ENCODE data around the gene SEPTIN6. TPM values are rescaled to one million over a fixed set of nuclear protein-coding genes. Genes with fewer than 3 reads are reported as not detected.
A peak's percentile ranks its signal among the peaks of the same experiment; 100 is the strongest.
"Not testable (repeated sequence)": the region's sequence is repeated elsewhere in the genome, so short reads cannot be mapped to it uniquely, and the experiment has no call there.

Gene SEPTIN6
- polyA plus RNA-seq, 1 experiment: 34.4 TPM

GRCh38 chrX:119669424-119670037 lies 23.4 kb downstream of the SEPTIN6 start:
- Histone ChIP-seq H3K4me3 (ENCODE audit: low read depth, low read length) (no peak overlapping the region), H3K27ac (ENCODE audit: low read depth, low read length) (peak overlapping the region; percentile 39), H3K27me3 (ENCODE audit: control insufficient read depth, insufficient read depth, low read length) (no peaks in the 10 kb centered on the region), H3K9me3 (ENCODE audit: control insufficient read depth, insufficient read depth, low read length) (no peaks in the 10 kb centered on the region)
- no peak for TF ChIP-seq CTCF (IDR thresholded peaks at IDR 0.05; ENCODE audit: low read depth, low read length)
- POLR2A ChIA-PET: no interaction called here
- no peak for DNase-seq (ENCODE audit: low read depth, low spot score)
- CTCF ChIA-PET: interaction anchor here (0.8 kb wide), 1 partner anchor 29 kb away, joined by 3 read pairs; no protein-coding TSS in a partner anchor

- ChIA-PET POLR2A (no interaction called here), CTCF (no interaction called here)
- no peaks in the 10 kb centered on the region for H3K27me3 ChIP-seq (ENCODE audit: control insufficient read depth, insufficient read depth, low read length)
- TF ChIP-seq CTCF (IDR thresholded peaks at IDR 0.05; ENCODE audit: low read depth, low read length): no peak
- no peak for DNase-seq (ENCODE audit: low read depth, low spot score)
- H3K27ac ChIP-seq (ENCODE audit: low read depth, low read length): no peak overlapping the region
- no peak overlapping the region for H3K4me3 ChIP-seq (ENCODE audit: low read depth, low read length)
- no peaks in the 10 kb centered on the region for H3K9me3 ChIP-seq (ENCODE audit: control insufficient read depth, insufficient read depth, low read length)
These were observed 25.7 kb downstream of the SEPTIN6 start for GRCh38 chrX:119667111-119667878.

GRCh38 chrX:119664877-119665276 lies 28.1 kb downstream of the SEPTIN6 start:
- H3K4me3 ChIP-seq (ENCODE audit: low read depth, low read length); H3K9me3 ChIP-seq (ENCODE audit: control insufficient read depth, insufficient read depth, low read length); H3K27ac ChIP-seq (ENCODE audit: low read depth, low read length); POLR2A ChIA-PET; CTCF ChIA-PET; H3K27me3 ChIP-seq (ENCODE audit: control insufficient read depth, insufficient read depth, low read length); DNase-seq (ENCODE audit: low read depth, low spot score): not testable (repeated sequence)

- Histone ChIP-seq H3K27ac (ENCODE audit: low read depth, low read length) (no peak overlapping the region), H3K27me3 (ENCODE audit: control insufficient read depth, insufficient read depth, low read length) (no peaks in the 10 kb centered on the region), H3K9me3 (ENCODE audit: control insufficient read depth, insufficient read depth, low read length) (no peaks in the 10 kb centered on the region), H3K4me3 (ENCODE audit: low read depth, low read length) (no peak overlapping the region)
- ChIA-PET POLR2A (no interaction called here), CTCF (interaction anchor here (0.6 kb wide), 1 partner anchor 134 kb away, joined by 8 read pairs; no protein-coding TSS in a partner anchor)
- no peak for TF ChIP-seq CTCF (IDR thresholded peaks at IDR 0.05; ENCODE audit: low read depth, low read length)
- no peak for DNase-seq (ENCODE audit: low read depth, low spot score)
These were observed 31.5 kb downstream of the SEPTIN6 start for GRCh38 chrX:119661486-119661885.

- ChIA-PET POLR2A (no interaction called here), CTCF (no interaction called here)
- H3K27ac ChIP-seq (ENCODE audit: low read depth, low read length): no peak overlapping the region
- DNase-seq (ENCODE audit: low read depth, low spot score): no peak
- H3K9me3 ChIP-seq (ENCODE audit: control insufficient read depth, insufficient read depth, low read length): no peaks in the 10 kb centered on the region
- TF ChIP-seq CTCF (IDR thresholded peaks at IDR 0.05; ENCODE audit: low read depth, low read length): no peak
- H3K4me3 ChIP-seq (ENCODE audit: low read depth, low read length): no peak overlapping the region
- H3K27me3 ChIP-seq (ENCODE audit: control insufficient read depth, insufficient read depth, low read length): no peaks in the 10 kb centered on the region
These were observed 33.4 kb downstream of the SEPTIN6 start for GRCh38 chrX:119659522-119659921.
